GM19239 (cell line): ENCODE results near the gene ERN2.

Experiments
- DNase-seq: peaks from one replicate; pipeline ENCODE4 v3.0.0; 2011; ENCODE audit warnings: low spot score; ENCODE audit not compliant: insufficient read length
- FAIRE-seq: peaks from 2 replicates; lab custom pipeline; 2011; peaks lifted over from hg19 to GRCh38; lab: Jason Lieb, UNC

The ERN2 gene

DNA sequence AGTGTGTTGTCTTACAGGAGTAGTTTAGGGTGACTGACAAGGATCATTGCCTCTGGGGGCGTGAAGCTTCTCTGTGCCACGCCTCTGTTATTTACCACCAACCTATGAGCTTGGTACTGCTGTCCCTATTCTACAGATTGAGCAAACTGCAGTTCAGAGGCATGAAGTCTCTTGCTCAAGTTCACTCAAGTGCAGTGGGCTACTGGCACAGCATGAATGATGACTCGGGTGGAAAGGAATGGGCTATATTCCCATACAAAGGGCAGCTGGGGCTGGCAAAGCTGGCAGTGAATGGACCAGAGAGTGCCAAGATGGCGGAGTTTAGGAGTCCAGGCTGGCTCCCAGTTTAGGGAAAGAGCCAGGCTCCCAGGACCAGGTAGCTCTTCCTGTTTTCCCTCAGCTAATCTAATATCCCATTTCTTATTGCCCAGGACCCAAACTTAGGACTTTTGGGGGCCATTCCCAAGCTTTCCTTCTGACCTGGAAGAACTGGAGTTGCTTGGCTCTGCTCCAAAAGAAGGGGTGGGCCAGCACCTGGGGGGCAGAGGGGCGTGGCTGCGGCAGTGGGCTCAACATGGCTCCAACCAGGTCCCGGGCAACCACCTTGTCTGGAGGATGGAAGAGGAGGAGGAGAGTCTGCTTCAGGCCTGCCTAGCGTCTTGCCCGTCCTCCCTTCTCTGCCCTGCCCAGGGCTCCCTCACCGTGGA, 21.4 kb downstream of the ERN2 start:
- no peak for FAIRE-seq

GRCh38 chr16:23690771-23691482, 22.1 kb downstream of the ERN2 start:
- FAIRE-seq (no peak), DNase-seq (no peak)

More for the DNA sequence above, 21.4 kb downstream of the ERN2 start:
- no peak for DNase-seq

DNA sequence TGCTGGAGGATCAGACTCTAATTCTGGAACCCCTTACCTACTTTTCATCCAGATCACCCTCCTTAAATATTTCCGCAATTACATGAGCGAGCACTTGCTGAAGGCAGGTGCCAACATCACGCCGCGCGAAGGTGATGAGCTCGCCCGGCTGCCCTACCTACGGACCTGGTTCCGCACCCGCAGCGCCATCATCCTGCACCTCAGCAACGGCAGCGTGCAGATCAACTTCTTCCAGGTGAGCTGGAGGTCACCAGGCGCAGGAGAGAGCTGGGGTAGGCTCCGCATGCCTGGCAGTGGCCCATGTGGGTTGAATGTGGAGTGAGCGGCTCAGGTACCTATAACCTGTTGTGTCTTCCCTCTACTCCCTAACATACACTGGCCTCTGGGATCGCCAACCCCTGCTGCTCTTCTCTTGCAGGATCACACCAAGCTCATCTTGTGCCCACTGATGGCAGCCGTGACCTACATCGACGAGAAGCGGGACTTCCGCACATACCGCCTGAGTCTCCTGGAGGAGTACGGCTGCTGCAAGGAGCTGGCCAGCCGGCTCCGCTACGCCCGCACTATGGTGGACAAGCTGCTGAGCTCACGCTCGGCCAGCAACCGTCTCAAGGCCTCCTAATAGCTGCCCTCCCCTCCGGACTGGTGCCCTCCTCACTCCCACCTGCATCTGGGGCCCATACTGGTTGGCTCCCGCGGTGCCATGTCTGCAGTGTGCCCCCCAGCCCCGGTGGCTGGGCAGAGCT, 23.4 kb downstream of the ERN2 start:
- FAIRE-seq (no peak), DNase-seq (no peak)

GRCh38 chr16:23687034-23687808, 25.8 kb downstream of the ERN2 start:
- FAIRE-seq, result no peak

GRCh38 chr16:23683487-23683886, 29.5 kb downstream of the ERN2 start:
- DNase-seq, result no peak
- FAIRE-seq, result no peak

More at GRCh38 chr16:23687034-23687808, 25.8 kb downstream of the ERN2 start:
- no peak for DNase-seq

DNA sequence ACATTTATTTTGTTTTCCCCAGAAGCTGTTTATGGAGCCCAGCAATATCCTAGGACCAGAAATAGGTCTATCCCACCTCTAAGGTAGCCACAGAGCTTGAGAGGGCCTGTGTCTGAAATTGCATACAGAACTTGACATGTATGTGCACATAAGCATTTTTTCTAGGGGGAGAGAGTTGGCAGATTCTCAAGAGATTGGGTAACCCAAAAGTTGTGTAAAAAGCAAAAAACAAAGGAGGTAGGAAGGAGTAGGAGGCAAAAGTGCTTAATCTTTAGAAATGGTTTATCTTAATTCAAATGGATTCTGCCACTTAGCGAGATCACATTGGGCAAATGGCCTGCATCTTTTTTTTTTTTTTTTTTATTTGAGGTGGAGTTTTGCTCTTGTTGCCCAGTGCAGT, 30.8 kb downstream of the ERN2 start:
- DNase-seq (no peak), FAIRE-seq (no peak)

DNA sequence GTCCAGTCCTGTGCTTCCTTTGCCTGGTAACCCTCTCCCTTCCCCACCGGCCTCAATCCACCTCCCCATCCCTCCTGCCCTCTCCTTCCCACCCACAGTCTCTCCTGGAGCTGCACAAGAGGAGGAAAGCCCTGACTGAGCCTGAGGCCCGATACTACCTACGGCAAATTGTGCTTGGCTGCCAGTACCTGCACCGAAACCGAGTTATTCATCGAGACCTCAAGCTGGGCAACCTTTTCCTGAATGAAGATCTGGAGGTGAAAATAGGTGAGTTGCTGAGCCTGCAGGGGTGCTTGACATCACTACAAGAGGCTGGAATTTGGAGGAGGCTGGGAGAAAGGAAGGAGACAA, 33.1 kb downstream of the ERN2 start:
- FAIRE-seq (no peak), DNase-seq (no peak)

DNA sequence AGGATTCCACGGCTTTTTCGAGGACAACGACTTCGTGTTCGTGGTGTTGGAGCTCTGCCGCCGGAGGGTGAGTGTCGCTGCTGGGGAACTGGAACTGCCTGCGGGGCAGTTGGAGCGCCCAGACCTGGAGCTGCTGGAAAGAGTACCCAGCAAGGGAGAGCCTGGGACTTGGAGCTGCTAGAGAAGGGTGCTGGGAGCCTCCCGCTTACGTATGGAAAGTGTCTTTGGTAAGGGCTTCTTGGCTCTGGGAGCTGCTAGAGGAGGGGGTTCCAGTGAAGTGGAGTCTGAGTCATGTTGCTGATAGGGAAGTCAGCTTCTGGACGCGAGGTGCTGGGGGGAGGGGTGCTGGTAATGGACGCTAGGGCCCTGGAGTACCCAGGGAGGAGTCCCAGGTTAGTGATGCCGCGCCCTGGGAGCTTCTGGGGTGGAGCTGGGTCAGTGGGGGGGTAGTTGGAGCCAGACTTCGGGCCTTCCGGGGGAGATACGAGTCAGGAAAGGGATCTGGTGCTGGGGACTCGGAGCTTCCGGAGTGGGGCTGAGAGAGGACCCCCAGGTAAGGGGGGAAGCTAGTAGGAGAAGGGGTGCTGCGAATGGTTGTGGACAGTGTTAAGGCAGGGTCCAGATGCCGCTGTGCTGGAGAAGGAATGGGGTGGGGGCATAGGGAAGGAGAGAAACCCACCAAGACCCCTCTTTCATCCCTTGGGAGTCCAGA, 33.6 kb downstream of the ERN2 start:
- no peak for FAIRE-seq

DNA sequence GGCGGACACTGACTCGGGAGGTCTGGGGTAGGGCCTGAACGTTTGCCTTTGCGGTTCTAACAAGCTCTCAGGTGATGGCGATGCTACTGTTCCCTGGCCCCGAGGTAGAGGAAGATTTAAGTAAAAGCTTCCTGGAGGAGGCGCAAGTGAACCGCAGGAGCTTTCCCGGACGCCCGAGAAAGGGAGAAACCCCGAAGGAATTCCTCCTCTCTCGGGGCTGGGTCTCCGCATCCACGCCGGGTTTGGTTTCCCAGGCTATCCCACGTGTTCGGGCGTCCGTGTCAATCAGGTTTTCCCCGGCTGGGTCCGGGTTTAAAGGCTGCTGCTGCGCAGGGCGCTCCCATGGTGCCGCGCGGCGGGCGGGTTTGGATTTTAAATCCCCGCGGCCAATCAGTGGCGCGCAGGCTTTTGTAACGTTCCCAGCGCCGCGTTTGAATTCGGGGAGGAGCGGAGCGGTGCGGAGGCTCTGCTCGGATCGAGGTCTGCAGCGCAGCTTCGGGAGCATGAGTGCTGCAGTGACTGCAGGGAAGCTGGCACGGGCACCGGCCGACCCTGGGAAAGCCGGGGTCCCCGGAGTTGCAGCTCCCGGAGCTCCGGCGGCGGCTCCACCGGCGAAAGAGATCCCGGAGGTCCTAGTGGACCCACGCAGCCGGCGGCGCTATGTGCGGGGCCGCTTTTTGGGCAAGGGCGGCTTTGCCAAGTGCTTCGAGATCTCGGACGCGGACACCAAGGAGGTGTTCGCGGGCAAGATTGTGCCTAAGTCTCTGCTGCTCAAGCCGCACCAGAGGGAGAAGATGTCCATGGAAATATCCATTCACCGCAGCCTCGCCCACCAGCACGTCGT, 34.4 kb downstream of the ERN2 start, which contains the start of gene PLK1:
TSS of gene PLK1 (plus strand) at position 460 of the 844 bp plus-strand sequence. CDS start at position 504, 44 bp downstream.
- DNase-seq (peak; percentile 89), FAIRE-seq (peak; percentile 71)

More for the DNA sequence above, 33.6 kb downstream of the ERN2 start:
- no peak for DNase-seq

- FAIRE-seq, result no peak
- DNase-seq, result no peak
Observed at GRCh38 chr16:23676924-23677480, 36.0 kb downstream of the ERN2 start.

GRCh38 chr16:23673971-23674614, 38.9 kb downstream of the ERN2 start:
- DNase-seq (no peak), FAIRE-seq (no peak)

- FAIRE-seq (peak; percentile 89), DNase-seq (no peak)
Observed at GRCh38 chr16:23670137-23670776, 42.8 kb downstream of the ERN2 start.

GRCh38 chr16:23668873-23669272, 44.1 kb downstream of the ERN2 start:
- no peak for DNase-seq
- FAIRE-seq, result no peak

- DNase-seq (no peak), FAIRE-seq (no peak)
Observed at GRCh38 chr16:23668225-23668624, 44.8 kb downstream of the ERN2 start.

- FAIRE-seq (no peak), DNase-seq (no peak)
Observed at GRCh38 chr16:23667355-23667659, 45.7 kb downstream of the ERN2 start.

DNA sequence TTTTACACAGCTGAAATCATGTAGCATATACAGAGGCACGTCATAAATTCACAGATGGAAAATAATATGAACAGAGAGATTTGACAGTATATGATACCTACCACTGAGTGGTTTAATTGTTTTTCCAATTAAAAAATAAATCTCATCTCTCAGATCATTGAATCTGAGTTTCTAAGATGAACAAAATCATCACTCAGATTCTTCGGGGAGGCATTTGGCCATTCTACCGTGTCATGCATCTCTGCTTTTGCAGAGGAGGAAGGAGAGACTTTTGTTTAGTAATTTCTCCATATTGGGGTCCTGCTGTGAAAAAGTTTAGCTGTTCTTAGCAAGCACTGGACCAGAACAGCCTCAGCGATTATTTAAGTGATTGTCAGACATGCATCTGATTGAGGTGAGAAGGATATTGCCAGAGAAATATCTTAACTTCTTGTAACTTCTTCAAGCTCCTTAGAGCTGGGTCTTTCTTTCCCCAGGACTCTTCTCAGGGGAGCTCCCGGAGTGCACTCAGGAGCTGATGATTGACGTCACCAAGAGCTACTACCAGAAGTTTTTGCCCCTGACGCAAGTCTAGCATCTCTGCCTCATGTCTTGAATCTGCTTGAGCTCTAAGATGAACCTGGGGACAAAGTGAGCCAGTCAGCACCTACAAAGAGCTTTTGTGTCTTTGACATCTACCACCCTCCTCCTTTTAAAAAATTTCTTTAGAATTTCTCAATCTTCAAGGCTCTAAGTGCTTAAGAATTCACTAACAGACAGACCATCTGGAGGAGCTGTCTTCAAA, 46.3 kb downstream of the ERN2 start:
- DNase-seq, result no peak
- no peak for FAIRE-seq

DNA sequence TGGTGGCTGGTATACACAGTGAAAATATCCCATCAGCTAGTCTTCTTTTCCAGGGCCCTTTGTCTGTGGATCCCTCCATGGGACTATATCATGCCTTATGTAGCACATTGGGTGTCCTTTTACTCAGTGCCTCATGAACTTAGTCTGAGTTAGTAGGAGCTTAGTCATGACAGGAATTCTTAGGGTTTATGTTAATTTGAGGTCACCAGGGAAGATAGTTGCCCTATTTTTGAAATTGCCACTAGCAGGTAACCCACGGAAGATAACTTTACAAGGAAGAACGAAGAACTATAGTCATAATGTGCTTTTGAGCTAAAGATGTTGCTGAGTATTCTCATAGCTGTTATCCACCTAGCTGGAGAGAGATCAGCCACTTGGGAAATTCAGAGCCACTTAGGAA, 49.1 kb downstream of the ERN2 start:
- DNase-seq (no peak), FAIRE-seq (no peak)
